ENCODE results near the gene WEE1. TPM values are rescaled to one million over a fixed set of nuclear protein-coding genes. Genes with fewer than 3 reads are reported as not detected.

Gene WEE1
- total and polyA plus RNA-seq, 10 of the 15 experiments (the other 5 are each of a cell fraction or from before 2014, with no cell fraction given): 13.8 to 69.5 (median 45.4) TPM

- TF ChIP-seq BCL11A (IDR thresholded peaks at IDR 0.05; ENCODE audit: low read depth, low read length): no peak
These were observed 10.8 kb upstream of the WEE1 start (continued) for GRCh38 chr11:9562716-9563115.

DNA sequence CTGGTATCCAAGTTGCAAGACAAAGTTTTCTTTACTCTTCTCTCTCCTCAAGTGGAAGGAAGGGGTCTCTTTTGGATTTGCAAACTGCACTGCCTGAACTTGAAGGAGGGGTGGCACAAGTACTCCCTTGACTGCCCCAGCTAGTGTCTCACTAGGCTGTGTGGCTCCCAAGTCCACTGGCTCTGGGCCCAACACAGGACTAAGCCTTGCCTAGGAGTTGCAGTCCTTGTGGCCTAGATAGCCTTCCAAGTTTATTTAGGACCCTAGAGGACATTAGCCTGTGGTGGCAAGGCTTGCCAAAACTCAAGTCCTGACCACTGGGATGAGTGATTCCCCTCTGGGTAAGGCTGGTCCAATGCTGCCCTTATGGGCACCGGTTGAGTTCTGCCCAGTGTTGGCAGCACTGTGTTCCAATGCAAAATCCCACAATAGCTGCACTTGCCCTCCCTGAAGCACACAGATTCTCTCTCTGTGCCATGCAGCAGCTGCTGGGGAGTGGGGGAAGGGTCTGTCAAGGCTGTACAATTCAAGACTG, 10.2 kb upstream of the WEE1 start:
- Histone ChIP-seq H3K79me2 (ENCODE audit: control insufficient read depth, insufficient read depth, low read length) (no peaks in the 10 kb centered on the region), H3K4me3 (no peak overlapping the region), H4K20me1 (ENCODE audit: control insufficient read depth, insufficient read depth) (no peaks in the 10 kb centered on the region), H3K36me3 (ENCODE audit: control insufficient read depth in 2 of 2, insufficient read depth in 2 of 2, low read length in 1 of 2) (no peaks in the 10 kb centered on the region), H3K27me3 (replicated peaks in 1 of 2; ENCODE audit: control insufficient read depth in 2 of 2, insufficient read depth in 2 of 2, low read length in 1 of 2) (no peaks in the 10 kb centered on the region), H3K9ac (ENCODE audit: control insufficient read depth, insufficient read depth, low read length) (no peak overlapping the region), H3K9me3 (replicated peaks; ENCODE audit: control insufficient read depth, insufficient read depth, low read length) (peaks cover 2% of the 10 kb centered on the region), H3K4me1 (ENCODE audit: control insufficient read depth, insufficient read depth, low read length) (peaks cover 15% of the 10 kb centered on the region), H3K27ac (ENCODE audit: control insufficient read depth, insufficient read depth) (no peak overlapping the region), H2AFZ (ENCODE audit: control insufficient read depth, low read depth, low read length) (no peak overlapping the region), H3K4me2 (ENCODE audit: control insufficient read depth, insufficient read depth) (no peak overlapping the region)
- CTCF ChIA-PET: interaction anchor here (1.0 to 1.7 kb wide), 3 partner anchors 26 to 41 kb away, joined by 3 to 6 read pairs (median 3); no protein-coding TSS in a partner anchor
- 93% methylated on average over 1 of the region's 1 CpG for WGBS (ENCODE audit: insufficient coverage, insufficient replicate concordance, low lambda C conversion rate, missing lambda C conversion rate)
- intact Hi-C loops (cut with micrococcal nuclease; ENCODE audit: unreplicated experiment) (no loop called here), in situ Hi-C loops (cut with MboI) (no loop called here)
- TF ChIP-seq SMC3 (IDR thresholded peaks at IDR 0.05; ENCODE audit: borderline replicate concordance, low read length): no peak
- no peak for TF ChIP-seq ZNF384 (IDR thresholded peaks at IDR 0.05; ENCODE audit: borderline replicate concordance, low read depth, low read length)
- no peak for TF ChIP-seq HCFC1 (IDR thresholded peaks at IDR 0.05; ENCODE audit: low read length)
- TF ChIP-seq, protein P1, sequence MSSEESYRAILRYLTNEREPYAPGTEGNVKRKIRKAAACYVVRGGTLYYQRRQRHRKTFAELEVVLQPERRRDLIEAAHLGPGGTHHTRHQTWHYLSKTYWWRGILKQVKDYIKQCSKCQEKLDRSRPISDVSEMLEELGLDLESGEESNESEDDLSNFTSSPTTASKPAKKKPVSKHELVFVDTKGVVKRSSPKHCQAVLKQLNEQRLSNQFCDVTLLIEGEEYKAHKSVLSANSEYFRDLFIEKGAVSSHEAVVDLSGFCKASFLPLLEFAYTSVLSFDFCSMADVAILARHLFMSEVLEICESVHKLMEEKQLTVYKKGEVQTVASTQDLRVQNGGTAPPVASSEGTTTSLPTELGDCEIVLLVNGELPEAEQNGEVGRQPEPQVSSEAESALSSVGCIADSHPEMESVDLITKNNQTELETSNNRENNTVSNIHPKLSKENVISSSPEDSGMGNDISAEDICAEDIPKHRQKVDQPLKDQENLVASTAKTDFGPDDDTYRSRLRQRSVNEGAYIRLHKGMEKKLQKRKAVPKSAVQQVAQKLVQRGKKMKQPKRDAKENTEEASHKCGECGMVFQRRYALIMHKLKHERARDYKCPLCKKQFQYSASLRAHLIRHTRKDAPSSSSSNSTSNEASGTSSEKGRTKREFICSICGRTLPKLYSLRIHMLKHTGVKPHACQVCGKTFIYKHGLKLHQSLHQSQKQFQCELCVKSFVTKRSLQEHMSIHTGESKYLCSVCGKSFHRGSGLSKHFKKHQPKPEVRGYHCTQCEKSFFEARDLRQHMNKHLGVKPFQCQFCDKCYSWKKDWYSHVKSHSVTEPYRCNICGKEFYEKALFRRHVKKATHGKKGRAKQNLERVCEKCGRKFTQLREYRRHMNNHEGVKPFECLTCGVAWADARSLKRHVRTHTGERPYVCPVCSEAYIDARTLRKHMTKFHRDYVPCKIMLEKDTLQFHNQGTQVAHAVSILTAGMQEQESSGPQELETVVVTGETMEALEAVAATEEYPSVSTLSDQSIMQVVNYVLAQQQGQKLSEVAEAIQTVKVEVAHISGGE (CRISPR knock-in tag; IDR thresholded peaks at IDR 0.05): no peak
- no peak for TF ChIP-seq TCF7 (IDR thresholded peaks at IDR 0.05; ENCODE audit: borderline replicate concordance)
- TF ChIP-seq PBX3 (IDR thresholded peaks at IDR 0.05; ENCODE audit: insufficient replicate concordance, low read depth, low read length): no peak
- TF ChIP-seq CBFB (IDR thresholded peaks at IDR 0.05; ENCODE audit: low read depth): no peak
- TF ChIP-seq NFYB (IDR thresholded peaks at IDR 0.05; ENCODE audit: insufficient read depth, low read depth, low read length): no peak
- TF ChIP-seq, protein P2, sequence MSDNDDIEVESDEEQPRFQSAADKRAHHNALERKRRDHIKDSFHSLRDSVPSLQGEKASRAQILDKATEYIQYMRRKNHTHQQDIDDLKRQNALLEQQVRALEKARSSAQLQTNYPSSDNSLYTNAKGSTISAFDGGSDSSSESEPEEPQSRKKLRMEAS (IDR thresholded peaks at IDR 0.05; ENCODE audit: low read depth, low read length): no peak
- no peak for TF ChIP-seq NFIC (IDR thresholded peaks at IDR 0.05; ENCODE audit: low read depth, low read length)
- no peak for TF ChIP-seq IKZF2 (IDR thresholded peaks at IDR 0.05)
- TF ChIP-seq SMARCA5 (IDR thresholded peaks at IDR 0.05): no peak
- no peak for TF ChIP-seq MXI1 (IDR thresholded peaks at IDR 0.05; ENCODE audit: low read depth, low read length)
- no peak for TF ChIP-seq STAT1 (conservative IDR thresholded peaks at IDR 0.05)
- no peak for TF ChIP-seq BRCA1 (IDR thresholded peaks at IDR 0.05; ENCODE audit: low read depth, low read length)
- TF ChIP-seq SPI1 (IDR thresholded peaks at IDR 0.05; ENCODE audit: borderline replicate concordance, insufficient read depth, low read depth, low read length): no peak
- POLR2A ChIA-PET: interaction anchor here (0.6 kb wide), 1 partner anchor 35 kb away, joined by 10 read pairs; no protein-coding TSS in a partner anchor
- DNase-seq (ENCODE audit: low read depth, low spot score): no peak
- no peak for FAIRE-seq
- SMC1A ChIA-PET (ENCODE audit: uncharacterized antibody, unreplicated experiment): interaction anchor here (0.9 to 6.1 kb wide), 3 partner anchors 13 to 38 kb away, joined by 4 to 35 read pairs (median 4); no protein-coding TSS in a partner anchor
- ATAC-seq: no peak
- no TSS peak for BruUV-seq (replicated peaks)
- RAD21 ChIA-PET (ENCODE audit: unreplicated experiment): no interaction called here

Data from GM12878 (cell line).